Measurements from ENCODE around the gene CCDC71. TPM values are rescaled to one million over a fixed set of nuclear protein-coding genes. Genes with fewer than 3 reads are reported as not detected.

CCDC71 gene
- polyA plus RNA-seq (ENCODE audit: insufficient read length): 13.1 TPM

GRCh38 chr3:49165771-49166751 is at the start of gene CCDC71:
Gene CCDC71 (minus strand): TSS chr3:49166331. CDS start chr3:49164208, 2,123 bp downstream.
- peak; percentile 34 for DNase-seq (ENCODE audit: low read depth)

GRCh38 chr3:49213998-49214397 is 47.9 kb upstream of the CCDC71 start:
- no peak for DNase-seq (ENCODE audit: low read depth)

GRCh38 chr3:49213541-49213943 is 47.4 kb upstream of the CCDC71 start:
- DNase-seq (ENCODE audit: low read depth): no peak

- DNase-seq (ENCODE audit: low read depth): no peak
Measured at GRCh38 chr3:49199900-49200281, 33.8 kb upstream of the CCDC71 start.

- no peak for DNase-seq (ENCODE audit: low read depth)
Measured at GRCh38 chr3:49199239-49199899, 33.2 kb upstream of the CCDC71 start.

GRCh38 chr3:49198611-49199230 is 32.6 kb upstream of the CCDC71 start:
- no peak for DNase-seq (ENCODE audit: low read depth)

- no peak for DNase-seq (ENCODE audit: low read depth)
Measured at GRCh38 chr3:49198161-49198560, 32.0 kb upstream of the CCDC71 start.

- no peak for DNase-seq (ENCODE audit: low read depth)
Measured at GRCh38 chr3:49191741-49192140, 25.6 kb upstream of the CCDC71 start.

GRCh38 chr3:49183873-49184272 is 17.7 kb upstream of the CCDC71 start:
- DNase-seq (ENCODE audit: low read depth): no peak

- no peak for DNase-seq (ENCODE audit: low read depth)
Measured at GRCh38 chr3:49182682-49183081, 16.6 kb upstream of the CCDC71 start.

- DNase-seq (ENCODE audit: low read depth): no peak
Measured at GRCh38 chr3:49181351-49181750, 15.2 kb upstream of the CCDC71 start.

GRCh38 chr3:49180116-49180515 is 14.0 kb upstream of the CCDC71 start:
- DNase-seq (ENCODE audit: low read depth): no peak

GRCh38 chr3:49177073-49177472 is 10.9 kb upstream of the CCDC71 start:
- DNase-seq (ENCODE audit: low read depth): no peak

- no peak for DNase-seq (ENCODE audit: low read depth)
Measured at GRCh38 chr3:49175530-49175929, 9.4 kb upstream of the CCDC71 start.

- no peak for DNase-seq (ENCODE audit: low read depth)
Measured at GRCh38 chr3:49174397-49174985, 8.4 kb upstream of the CCDC71 start.

- no peak for DNase-seq (ENCODE audit: low read depth)
Measured at GRCh38 chr3:49173792-49174170, 7.7 kb upstream of the CCDC71 start.

GRCh38 chr3:49173116-49173791 is 7.1 kb upstream of the CCDC71 start:
- peak; percentile 16 for DNase-seq (ENCODE audit: low read depth)

GRCh38 chr3:49172551-49173041 is 6.5 kb upstream of the CCDC71 start:
- DNase-seq (ENCODE audit: low read depth): no peak

GRCh38 chr3:49171775-49172500 is 5.8 kb upstream of the CCDC71 start:
- DNase-seq (ENCODE audit: low read depth): no peak

- DNase-seq (ENCODE audit: low read depth): peak; percentile 40
Measured at GRCh38 chr3:49171119-49171774, 5.1 kb upstream of the CCDC71 start, which contains the start of gene KLHDC8B. Gene KLHDC8B (plus strand): TSS chr3:49171598. CDS start chr3:49172770, 1,172 bp downstream.
